GM10847 (cell line): Measurements from ENCODE around the gene JAG2.

Source experiments
- POLR2A ChIP-seq: IDR thresholded peaks from 2 replicates; pipeline ENCODE4 v1.6.1; 2011; ENCODE audit not compliant: insufficient read length; ENCODE audit errors: extremely low read depth

JAG2 gene

GRCh38 chr14:105136401-105137322 is 31.9 kb downstream of the JAG2 start:
- no peak for TF ChIP-seq POLR2A

GRCh38 chr14:105135700-105136395 is 32.7 kb downstream of the JAG2 start:
- TF ChIP-seq POLR2A = no peak

GRCh38 chr14:105132921-105133654 is 35.5 kb downstream of the JAG2 start:
- no peak for TF ChIP-seq POLR2A

- no peak for TF ChIP-seq POLR2A
Observed at GRCh38 chr14:105131241-105131640, 37.3 kb downstream of the JAG2 start.

- TF ChIP-seq POLR2A = no peak
Observed at GRCh38 chr14:105128059-105128458, 40.5 kb downstream of the JAG2 start.

GRCh38 chr14:105126981-105127329 is 41.6 kb downstream of the JAG2 start:
- TF ChIP-seq POLR2A = no peak

- TF ChIP-seq POLR2A = no peak
Observed at GRCh38 chr14:105126126-105126980, 42.2 kb downstream of the JAG2 start.

GRCh38 chr14:105124823-105125222 is 43.8 kb downstream of the JAG2 start:
- no peak for TF ChIP-seq POLR2A

GRCh38 chr14:105123981-105124765 is 44.4 kb downstream of the JAG2 start:
- no peak for TF ChIP-seq POLR2A

- TF ChIP-seq POLR2A = no peak
Observed at GRCh38 chr14:105123064-105123665, 45.4 kb downstream of the JAG2 start.

- TF ChIP-seq POLR2A = no peak
Observed at GRCh38 chr14:105120056-105120455, 48.5 kb downstream of the JAG2 start.

GRCh38 chr14:105119408-105120025 is 49.1 kb downstream of the JAG2 start:
- TF ChIP-seq POLR2A = no peak
